ENCODE data around the gene BHLHE23. TPM values are rescaled to one million over a fixed set of nuclear protein-coding genes. Genes with fewer than 3 reads are reported as not detected.

BHLHE23 gene
- total RNA-seq, 1 donor from 2014 or later = 23.9 TPM

- H3K4me3 Mint-ChIP-seq (ENCODE audit: unreplicated experiment) = peak overlapping the region; percentile 42
- peak overlapping the region; percentile 66 for H3K27ac Mint-ChIP-seq (ENCODE audit: unreplicated experiment)
- H3K27me3 Mint-ChIP-seq (ENCODE audit: unreplicated experiment) = peaks cover 3% of the 10 kb centered on the region
- DNase-seq = peak; percentile 60
- peaks cover 11% of the 10 kb centered on the region for H3K9me3 Mint-ChIP-seq (ENCODE audit: unreplicated experiment)
- no peak for TF ChIP-seq CTCF (IDR thresholded peaks at IDR 0.05; ENCODE audit: partially characterized antibody, unreplicated experiment)
- no peaks in the 10 kb centered on the region for H3K36me3 Mint-ChIP-seq (ENCODE audit: unreplicated experiment)
- peaks cover 25% of the 10 kb centered on the region for H3K4me1 Mint-ChIP-seq (ENCODE audit: low read depth, unreplicated experiment)
These were observed 29.9 kb downstream of the BHLHE23 start for GRCh38 chr20:62976886-62977285.

- Mint-ChIP-seq H3K27me3 (ENCODE audit: unreplicated experiment) (peaks cover 10% of the 10 kb centered on the region), H3K9me3 (ENCODE audit: unreplicated experiment) (peaks cover 17% of the 10 kb centered on the region), H3K4me1 (ENCODE audit: low read depth, unreplicated experiment) (peaks cover 32% of the 10 kb centered on the region), H3K4me3 (ENCODE audit: unreplicated experiment) (peak overlapping the region; percentile 42), H3K36me3 (ENCODE audit: unreplicated experiment) (no peaks in the 10 kb centered on the region), H3K27ac (ENCODE audit: unreplicated experiment) (peak overlapping the region; percentile 66)
- TF ChIP-seq CTCF (IDR thresholded peaks at IDR 0.05; ENCODE audit: partially characterized antibody, unreplicated experiment) = no peak
- DNase-seq = no peak
These were observed 30.8 kb downstream of the BHLHE23 start for GRCh38 chr20:62975812-62976508.

GRCh38 chr20:62975251-62975760, 31.5 kb downstream of the BHLHE23 start:
- no peaks in the 10 kb centered on the region for H3K36me3 Mint-ChIP-seq (ENCODE audit: unreplicated experiment)
- H3K27me3 Mint-ChIP-seq (ENCODE audit: unreplicated experiment) = peaks cover 7% of the 10 kb centered on the region
- no peak for TF ChIP-seq CTCF (IDR thresholded peaks at IDR 0.05; ENCODE audit: partially characterized antibody, unreplicated experiment)
- peaks cover 14% of the 10 kb centered on the region for H3K9me3 Mint-ChIP-seq (ENCODE audit: unreplicated experiment)
- H3K4me1 Mint-ChIP-seq (ENCODE audit: low read depth, unreplicated experiment) = peaks cover 28% of the 10 kb centered on the region
- H3K27ac Mint-ChIP-seq (ENCODE audit: unreplicated experiment) = no peak overlapping the region
- no peak for DNase-seq
- H3K4me3 Mint-ChIP-seq (ENCODE audit: unreplicated experiment) = no peak overlapping the region

- TF ChIP-seq CTCF (IDR thresholded peaks at IDR 0.05; ENCODE audit: partially characterized antibody, unreplicated experiment) = no peak
- no peak for DNase-seq
- Mint-ChIP-seq H3K27ac (ENCODE audit: unreplicated experiment) (no peak overlapping the region), H3K36me3 (ENCODE audit: unreplicated experiment) (no peaks in the 10 kb centered on the region), H3K9me3 (ENCODE audit: unreplicated experiment) (peaks cover 12% of the 10 kb centered on the region), H3K27me3 (ENCODE audit: unreplicated experiment) (peaks cover 7% of the 10 kb centered on the region), H3K4me3 (ENCODE audit: unreplicated experiment) (no peak overlapping the region), H3K4me1 (ENCODE audit: low read depth, unreplicated experiment) (peaks cover 18% of the 10 kb centered on the region)
These were observed 33.7 kb downstream of the BHLHE23 start for GRCh38 chr20:62972845-62973745.

Data from glutamatergic neuron (in vitro differentiated cells).